K562 (cell line): ENCODE data around the gene MARCHF9. TPM values are rescaled to one million over a fixed set of nuclear protein-coding genes. Genes with fewer than 3 reads are reported as not detected.

ENCODE experiments used
- ATAC-seq: fragments of 200-7000 bp; cut with Tn5 transposase; 3 replicates; pipeline ENCODE4 v1.9.1; 2020; ENCODE audit warnings: moderate library complexity
- BruUV-seq: library from RNA; stranded (reverse); fragments of 400-500 nt; replicated peaks from 2 replicates; lab custom pipeline; 2021; lab: Mats Ljungman, UMichigan
- CTCF ChIA-PET: fragments of 300-600 bp; formaldehyde crosslinking; extraction: SDS; loops from one replicate; lab custom pipeline; 2021; ENCODE audit warnings: low intra/inter-chr PET ratio; lab: Yijun Ruan, JAX
- POLR2A ChIA-PET: fragments of 300-600, 350-650 bp; sonication (Branson Sonifier 250); formaldehyde crosslinking; extraction: SDS; loops from one replicate; lab custom pipeline; 2021; ENCODE audit warnings: antibody characterized with exemption, inconsistent platforms; lab: Yijun Ruan, JAX
- DNase-seq, 4 experiments: peaks; one replicate each; pipeline versions ENCODE4 v3.0.0 to v3.0.0-alpha.2; 2011 to 2018; ENCODE audit warnings: low spot score in 3 of 4, mixed read lengths in 3 of 4; ENCODE audit errors: extremely low read depth in 1 of 4
- FAIRE-seq: peaks from 2 replicates; lab custom pipeline; 2011; peaks lifted over from hg19 to GRCh38; lab: Jason Lieb, UNC
- H2AFZ ChIP-seq: 2 replicates; pipeline ENCODE4 v1.6.0; 2011; ENCODE audit warnings: low read depth, low read length, control low read depth, inconsistent platforms
- H3K27ac ChIP-seq: fragments of 200-600 bp; 3 replicates; pipeline ENCODE4 v1.8.0; 2011; ENCODE audit warnings: low read depth, mild to moderate bottlenecking, control low read depth, inconsistent platforms, low read length, moderate library complexity, mixed read lengths; ENCODE audit errors: extremely low read depth
- H3K27me3 ChIP-seq, 2 experiments: fragments of 300-600 bp in 1 of 2; 2 replicates in 1 of 2; 3 replicates in 1 of 2; pipeline versions ENCODE4 v1.6.0 to v1.8.0; 2011; ENCODE audit warnings: inconsistent platforms in 2 of 2, low read length in 2 of 2, mild to moderate bottlenecking in 1 of 2, mixed read lengths in 1 of 2, moderate library complexity in 1 of 2; ENCODE audit not compliant: control insufficient read depth in 2 of 2, insufficient read depth in 2 of 2
- H3K36me3 ChIP-seq: fragments of 300-600 bp; 3 replicates; pipeline ENCODE4 v1.8.0; 2011; ENCODE audit warnings: mild to moderate bottlenecking, low read length, inconsistent platforms; ENCODE audit not compliant: control insufficient read depth, insufficient read depth
- H3K4me1 ChIP-seq, 2 experiments: fragments of 200-600 bp in 1 of 2; replicated peaks in 1 of 2; 2 replicates in 1 of 2; 3 replicates in 1 of 2; pipeline versions ENCODE4 v1.5.1 to v1.8.0; 2011; ENCODE audit warnings: inconsistent platforms in 2 of 2, low read length in 2 of 2, mild to moderate bottlenecking in 1 of 2, mixed read lengths in 1 of 2, moderate library complexity in 1 of 2; ENCODE audit not compliant: control insufficient read depth in 2 of 2, insufficient read depth in 2 of 2
- H3K4me2 ChIP-seq: 2 replicates; pipeline ENCODE4 v1.6.1; 2011; ENCODE audit warnings: low read length, control low read depth, inconsistent platforms, mixed read lengths; ENCODE audit not compliant: insufficient read depth
- H3K4me3 ChIP-seq: fragments of 200-600 bp; sonication (generic), shearing (Covaris generic); 2 replicates; pipeline ENCODE4 v1.5.1; 2016; ENCODE audit warnings: control low read depth, inconsistent platforms
- H3K79me2 ChIP-seq: fragments of 200-600 bp; 3 replicates; pipeline ENCODE4 v1.8.0; 2011; ENCODE audit warnings: low read length, inconsistent platforms; ENCODE audit not compliant: control insufficient read depth, insufficient read depth
- H3K9ac ChIP-seq, 2 experiments: 2 replicates each; pipeline versions ENCODE4 v1.6.0 to v1.6.1; 2011; ENCODE audit warnings: low read depth in 2 of 2, low read length in 2 of 2, control low read depth in 1 of 2, inconsistent platforms in 1 of 2, mild to moderate bottlenecking in 1 of 2, mixed read lengths in 1 of 2; ENCODE audit not compliant: insufficient read depth in 1 of 2
- H3K9me1 ChIP-seq: one replicate; pipeline ENCODE4 v1.6.0; 2011; ENCODE audit warnings: inconsistent platforms, mild to moderate bottlenecking, low read length, moderate library complexity; ENCODE audit not compliant: control insufficient read depth, insufficient read depth
- H3K9me3 ChIP-seq: replicated peaks from 2 replicates; pipeline ENCODE4 v1.5.1; 2011; ENCODE audit warnings: low read depth, low read length, inconsistent platforms; ENCODE audit not compliant: control insufficient read depth, insufficient read depth
- H4K20me1 ChIP-seq: replicated peaks from 2 replicates; pipeline ENCODE4 v1.6.1; 2011; ENCODE audit warnings: low read length, inconsistent platforms, mixed read lengths; ENCODE audit not compliant: control insufficient read depth, insufficient read depth
- BMI1 ChIP-seq: fragments of 150-350 bp; IDR thresholded peaks from 2 replicates; pipeline ENCODE4 v1.6.1; 2014; ENCODE audit warnings: low read length
- E2F1 ChIP-seq: sonication (generic); formaldehyde crosslinking; IDR thresholded peaks from 2 replicates; pipeline ENCODE4 v1.8.1; 2023; ENCODE audit warnings: mild to moderate bottlenecking, missing genetic modification reagents, moderate library complexity
- E2F4 ChIP-seq: sonication (generic); formaldehyde crosslinking; IDR thresholded peaks from 2 replicates; pipeline ENCODE4 v1.8.0; 2022; ENCODE audit warnings: mild to moderate bottlenecking, low read depth, missing genetic modification reagents
- E2F8 ChIP-seq: fragments of 450-650 bp; IDR thresholded peaks from 2 replicates; pipeline ENCODE4 v1.7.1; 2018; ENCODE audit warnings: mild to moderate bottlenecking, low read depth; ENCODE audit not compliant: partially characterized antibody
- EZH2 ChIP-seq: IDR thresholded peaks from 2 replicates; pipeline ENCODE4 v1.6.1; 2012; ENCODE audit warnings: low read depth, mild to moderate bottlenecking, inconsistent platforms, low read length, borderline replicate concordance
- GTF2B ChIP-seq: IDR thresholded peaks from 2 replicates; pipeline ENCODE4 v1.6.1; 2011; ENCODE audit not compliant: insufficient read length; ENCODE audit errors: extremely low read depth
- HEY1 ChIP-seq: fragments of 250-450 bp; sonication (Bioruptor Pico); IDR thresholded peaks from 2 replicates; pipeline ENCODE4 v1.5.0; 2020; ENCODE audit warnings: mild to moderate bottlenecking, moderate library complexity, borderline replicate concordance
- PURB ChIP-seq: sonication (generic); formaldehyde crosslinking; IDR thresholded peaks from 2 replicates; pipeline ENCODE4 v1.9.0; 2021; ENCODE audit warnings: low read depth, mild to moderate bottlenecking, missing genetic modification reagents
- SMARCB1 ChIP-seq: IDR thresholded peaks from 2 replicates; pipeline ENCODE4 v1.6.1; 2011; ENCODE audit warnings: improper control_type of control experiment, low read depth; ENCODE audit not compliant: insufficient read length
- TAF15 ChIP-seq: fragments of 200-400 bp; formaldehyde crosslinking; IDR thresholded peaks from 2 replicates; pipeline ENCODE4 v1.6.1; 2017; ENCODE audit warnings: mild to moderate bottlenecking, low read depth, low read length, moderate library complexity
- ZBTB5 ChIP-seq: fragments of 450-650 bp; IDR thresholded peaks from 2 replicates; pipeline ENCODE4 v1.6.1; 2017; ENCODE audit warnings: antibody characterized with exemption
- ZNF695 ChIP-seq: fragments of 450-650 bp; formaldehyde crosslinking; IDR thresholded peaks from 2 replicates; pipeline ENCODE4 v1.4.0; 2020; ENCODE audit warnings: mild to moderate bottlenecking, moderate library complexity
- WGBS: fragments of 100-300 bp; shearing (Covaris generic); methylation state at CpG from one replicate; pipeline ENCODE4 v1.1.6; 2016; ENCODE audit warnings: low coverage, mixed read lengths; ENCODE audit not compliant: insufficient coverage; ENCODE audit errors: missing lambda C conversion rate; 5-methylcytosine and 5-hydroxymethylcytosine counted together
- in situ Hi-C: fragments of 300-500 bp; cut with MboI; formaldehyde crosslinking; loops from 4 replicates; pipeline ENCODE4 v1.15.0; 2018; ENCODE audit warnings: inconsistent platforms, mixed read lengths
- intact Hi-C: fragments of 100-400 bp; cut with micrococcal nuclease; formaldehyde crosslinking; loops from 2 replicates; pipeline ENCODE4 v1.14.2; 2022
- polyA plus RNA-seq, 8 experiments: library from polyadenylated mRNA; depleted of rRNA in 4 of 8; stranded (reverse) in 5 of 8; unstranded in 3 of 8; fragments of >200 nt; fragmentation: Nextera tagmentation in 2 of 8; fragmentation: Illumina TruSeq in 1 of 8; extraction: Ambion mirVana in 2 of 8; extraction: Trizol in 1 of 8; gene quantifications; 2 replicates each; pipeline versions ENCODE4 v1.2.1 to v1.2.3, GENCODE V29; 2011 to 2014; ENCODE audit warnings: inconsistent platforms in 1 of 8, missing spikeins in 1 of 8
- total RNA-seq, 7 experiments: library from RNA; depleted of rRNA in 6 of 7; stranded (reverse); fragments of >200 nt in 6 of 7; fragmentation: Illumina TruSeq in 2 of 7; extraction: Trizol in 2 of 7; gene quantifications; 2 replicates each; pipeline versions ENCODE4 v1.2.1 to v1.2.3, GENCODE V29; 2011 to 2021; ENCODE audit warnings: low replicate concordance in 1 of 7

The MARCHF9 gene
- total and polyA plus RNA-seq, 9 of the 15 experiments (the other 6 are each of a cell fraction or from before 2014, with no cell fraction given), result 0.80 to 12.4 (median 6.2) TPM

GRCh38 chr12:57783861-57784260 lies 29.0 kb downstream of the MARCHF9 start:
- FAIRE-seq (no peak), DNase-seq (no peak), ATAC-seq (no peak)
- H2AFZ ChIP-seq, result no peak overlapping the region
- H4K20me1 ChIP-seq, result no peaks in the 10 kb centered on the region
- CTCF ChIA-PET, result interaction anchor here (1.9 kb wide), 1 partner anchor 120 kb away, joined by 14 read pairs; no protein-coding TSS in a partner anchor
- POLR2A ChIA-PET, result interaction anchor here (1.0 to 1.3 kb wide), 4 partner anchors 11 to 27 kb away, joined by 3 to 5 read pairs (median 4); partner anchors contain the start of gene CYP27B1
- peak overlapping the region; percentile 96 for H3K4me2 ChIP-seq
- no peak overlapping the region for H3K27ac ChIP-seq
- no peaks in the 10 kb centered on the region for H3K27me3 ChIP-seq
- H3K4me3 ChIP-seq, result no peak overlapping the region
- peaks cover 8 to 12% of the 10 kb centered on the region in 2 experiments; a peak in 4 of 5 replicates for H3K4me1 ChIP-seq
- H3K9ac ChIP-seq, result peak overlapping the region in 1 of 2 experiments; percentile 99; a peak in 1 of 4 replicates
- 74% methylated on average over 10 of the region's 11 CpGs for WGBS
- H3K9me3 ChIP-seq, result no peaks in the 10 kb centered on the region
- intact Hi-C loops (no loop called here), in situ Hi-C loops (no loop called here)
- H3K36me3 ChIP-seq, result peaks cover 57% of the 10 kb centered on the region
- TF ChIP-seq E2F1 (CRISPR knock-in tag), result no peak
- TF ChIP-seq ZBTB5, result no peak
- TF ChIP-seq HEY1 (CRISPR knock-in tag), result no peak
- no peak for TF ChIP-seq EZH2
- TF ChIP-seq E2F4 (CRISPR knock-in tag), result no peak
- no peak for TF ChIP-seq TAF15
- TF ChIP-seq ZNF695, result no peak
- TF ChIP-seq BMI1, result no peak
- TF ChIP-seq SMARCB1, result no peak
- TF ChIP-seq PURB (CRISPR knock-in tag), result no peak
- no peak for TF ChIP-seq GTF2B
- TF ChIP-seq E2F8, result no peak
- H3K79me2 ChIP-seq, result peaks cover 28% of the 10 kb centered on the region
- no peaks in the 10 kb centered on the region for H3K9me1 ChIP-seq
- BruUV-seq, result TSS peak; percentile 56
